GM19193 (cell line): ENCODE measurements around the gene IMP4.

Source experiments
- POLR2A ChIP-seq: IDR thresholded peaks from 4 replicates; pipeline ENCODE4 v1.6.1; 2011; ENCODE audit not compliant: insufficient read depth, insufficient read length; ENCODE audit errors: extremely low read depth

IMP4 gene

GRCh38 chr2:130342533-130343275 is at the start of gene IMP4:
IMP4 (plus strand) TSS chr2:130342897; CDS start chr2:130342933, 36 bp downstream.
- peak; percentile 67 for TF ChIP-seq POLR2A

- no peak for TF ChIP-seq POLR2A
Measured at GRCh38 chr2:130300258-130300969, 42.3 kb upstream of the IMP4 start.

GRCh38 chr2:130300970-130301348 is 41.7 kb upstream of the IMP4 start:
- TF ChIP-seq POLR2A = no peak

DNA sequence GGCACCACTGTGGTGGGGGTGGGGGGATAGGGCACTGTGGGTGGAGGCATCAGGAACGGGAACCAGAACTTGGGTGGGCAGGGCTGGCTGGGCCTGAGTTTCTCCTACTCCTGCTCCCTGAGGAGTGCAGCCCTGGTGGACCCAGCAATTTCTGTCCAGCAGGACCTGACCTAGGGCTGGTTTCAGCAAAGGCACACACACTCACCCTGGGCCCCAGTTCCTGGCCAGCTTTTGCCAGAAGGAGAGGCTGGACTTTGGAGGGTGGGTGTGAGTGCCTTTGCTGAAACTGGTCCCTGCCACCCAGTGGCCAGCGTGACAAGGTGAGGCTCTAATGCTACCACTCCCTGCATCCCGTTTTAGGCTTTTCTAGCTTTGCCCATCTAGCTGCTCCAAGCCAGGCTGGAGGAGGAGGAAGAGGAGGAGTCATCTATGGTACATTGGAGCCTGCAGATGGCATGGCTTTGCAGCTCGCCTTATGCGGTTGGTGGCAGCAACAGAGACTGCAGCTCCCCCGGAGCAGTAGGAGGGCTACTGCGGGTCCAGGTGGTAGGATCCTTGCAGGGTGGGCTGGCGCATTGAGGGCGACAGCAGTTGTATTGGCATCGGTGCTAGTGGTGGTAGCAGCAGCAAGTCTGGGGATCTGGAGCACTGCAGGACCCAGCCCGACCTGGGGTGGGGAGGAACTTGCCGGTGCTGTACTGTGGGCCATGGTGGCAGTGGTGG is 40.4 kb upstream of the IMP4 start:
- TF ChIP-seq POLR2A = no peak

DNA sequence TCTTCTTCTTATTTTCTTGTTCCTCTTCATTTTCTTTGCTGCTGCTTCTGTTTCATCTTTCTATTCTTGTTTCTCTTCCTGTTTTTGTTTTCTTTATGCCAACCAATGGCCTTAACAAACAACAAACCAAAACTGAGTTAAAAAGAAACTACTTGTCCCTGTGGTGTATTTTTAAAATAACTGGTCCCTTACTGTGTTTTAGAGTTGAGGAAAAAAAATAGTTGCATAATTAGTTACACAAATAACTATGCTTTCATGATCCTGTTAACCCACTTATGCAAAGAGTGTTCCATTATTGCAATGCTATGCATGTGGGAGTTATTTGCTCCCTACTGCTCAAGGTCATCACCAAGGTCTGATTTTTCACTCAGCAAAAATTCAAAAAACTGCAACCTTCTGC is 39.5 kb upstream of the IMP4 start:
- TF ChIP-seq POLR2A = no peak

DNA sequence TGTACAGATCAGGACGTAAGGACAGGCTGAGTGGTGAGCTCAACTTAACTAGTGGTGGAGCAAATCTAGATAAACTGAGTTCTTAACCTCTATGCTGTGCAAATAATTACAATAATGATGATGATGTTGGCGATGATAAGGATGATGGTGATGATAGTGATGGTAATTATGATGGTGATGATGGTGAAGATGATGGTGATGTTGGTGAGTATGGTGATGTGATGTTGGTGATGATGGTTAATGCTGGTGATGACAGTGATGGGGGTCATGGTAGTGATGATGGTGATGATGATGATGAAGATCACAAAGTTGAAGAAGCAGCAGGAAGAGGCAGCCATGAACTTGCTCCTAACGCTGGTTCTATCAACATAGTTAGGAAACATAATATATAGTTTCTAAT is 38.0 kb upstream of the IMP4 start:
- TF ChIP-seq POLR2A = no peak

DNA sequence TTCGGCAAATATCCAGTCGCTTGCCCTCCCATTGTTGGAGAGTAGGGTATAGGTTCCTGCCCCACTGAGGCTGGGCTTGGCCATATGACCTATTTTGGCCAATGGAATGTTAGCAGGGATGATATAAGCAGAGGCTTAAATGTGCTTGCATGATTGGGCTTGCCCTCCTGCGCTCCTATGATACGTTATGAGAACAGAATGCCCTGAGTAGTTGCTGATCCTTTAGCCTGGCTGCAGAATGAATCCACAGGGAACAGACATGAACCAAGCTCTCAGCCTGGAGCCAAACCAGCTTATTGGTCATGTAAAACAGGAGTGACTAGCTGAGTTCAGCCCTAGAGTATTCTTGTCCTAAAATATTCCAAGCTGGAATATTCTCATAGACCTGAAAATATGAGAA is 34.8 kb upstream of the IMP4 start:
- no peak for TF ChIP-seq POLR2A

- no peak for TF ChIP-seq POLR2A
Measured at GRCh38 chr2:130310881-130311280, 31.8 kb upstream of the IMP4 start.

DNA sequence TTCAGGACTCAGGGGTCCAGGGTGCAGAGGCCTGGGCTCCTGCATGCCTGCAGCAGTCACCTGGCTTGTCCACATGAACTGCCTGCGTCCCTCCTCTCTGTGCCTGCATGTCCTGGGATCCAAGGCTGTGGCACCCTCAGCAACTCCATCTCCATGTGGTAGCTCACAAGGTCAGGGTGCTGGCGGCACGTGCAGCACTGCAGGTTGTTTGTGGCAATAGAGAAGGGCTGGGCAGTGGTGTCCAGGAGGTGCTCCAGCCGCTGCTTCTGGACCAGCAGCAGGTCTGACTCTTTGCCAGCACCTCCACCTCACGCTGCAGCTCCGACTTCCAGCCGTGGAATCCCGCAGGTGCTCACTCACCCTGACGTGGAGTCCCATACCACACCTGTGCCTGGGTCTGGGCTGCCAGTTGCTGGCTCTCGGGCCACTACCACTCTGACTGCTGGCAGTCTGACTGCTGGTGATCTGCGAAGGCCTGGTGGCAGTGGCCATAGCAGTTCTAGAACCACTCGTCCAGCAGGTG is 28.8 kb upstream of the IMP4 start:
- TF ChIP-seq POLR2A = no peak

DNA sequence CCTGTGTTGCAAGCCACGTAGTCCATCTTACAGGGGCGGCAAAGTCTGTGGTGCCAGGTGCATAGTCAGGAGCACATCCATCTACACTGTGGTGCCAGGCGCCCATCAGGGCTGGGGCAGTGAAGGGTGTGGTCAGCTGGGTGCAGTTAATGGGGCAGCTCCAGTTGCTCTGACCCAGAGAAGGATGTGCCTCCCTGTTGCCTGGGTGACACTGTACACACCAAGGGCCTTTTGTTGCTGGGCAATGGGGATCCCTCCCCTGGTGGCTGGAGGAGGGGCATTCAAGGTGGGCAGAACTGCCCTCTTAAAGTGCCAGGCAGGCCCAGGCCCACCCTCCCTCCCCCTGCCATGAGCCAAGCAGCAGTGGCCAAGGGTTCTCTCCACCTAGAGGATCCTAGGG is 28.3 kb upstream of the IMP4 start:
- TF ChIP-seq POLR2A = no peak

- TF ChIP-seq POLR2A = no peak
Measured at GRCh38 chr2:130316596-130316995, 26.1 kb upstream of the IMP4 start.

- no peak for TF ChIP-seq POLR2A
Measured at GRCh38 chr2:130318906-130319305, 23.8 kb upstream of the IMP4 start.

DNA sequence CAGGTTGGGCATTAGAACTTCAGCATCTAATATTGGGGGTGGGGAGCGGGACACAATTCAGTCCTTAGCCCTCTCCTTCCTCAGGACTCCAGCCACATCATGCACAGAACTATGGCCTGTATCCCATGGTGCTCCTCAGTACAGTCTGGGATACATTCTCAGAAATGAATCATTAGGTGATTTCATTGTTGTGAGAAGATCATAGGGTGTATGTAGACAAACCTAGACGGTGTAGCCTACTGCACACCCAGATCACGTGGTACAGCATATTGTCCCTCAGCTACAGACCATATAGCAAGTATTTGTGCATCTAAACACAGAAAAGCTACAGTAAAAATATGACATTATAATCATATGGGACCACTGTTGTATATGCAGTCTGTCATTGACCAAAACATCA is 23.2 kb upstream of the IMP4 start:
- no peak for TF ChIP-seq POLR2A

- TF ChIP-seq POLR2A = no peak
Measured at GRCh38 chr2:130327703-130328527, 14.8 kb upstream of the IMP4 start.

GRCh38 chr2:130328710-130329109 is 14.0 kb upstream of the IMP4 start:
- TF ChIP-seq POLR2A = no peak

GRCh38 chr2:130332271-130333073 is 10.2 kb upstream of the IMP4 start:
- TF ChIP-seq POLR2A = no peak
